Neural crest cell (in vitro differentiated cells): ENCODE data around the gene CCDC112. TPM values are rescaled to one million over a fixed set of nuclear protein-coding genes. Genes with fewer than 3 reads are reported as not detected.

Experiments used
- DNase-seq: peaks from one replicate; pipeline ENCODE4 v3.0.0; 2021; ENCODE audit warnings: low read depth, mixed read lengths, low spot score
- H3K27ac Mint-ChIP-seq: one replicate; pipeline ENCODE4 v1.8.0; 2021; ENCODE audit warnings: mild to moderate bottlenecking, mixed read lengths; ENCODE audit not compliant: unreplicated experiment
- H3K27me3 Mint-ChIP-seq: 2 replicates; pipeline ENCODE4 v1.8.0; 2021; ENCODE audit warnings: low read depth, mild to moderate bottlenecking, mixed read lengths
- H3K36me3 Mint-ChIP-seq: 2 replicates; pipeline ENCODE4 v1.8.0; 2021; ENCODE audit warnings: low read depth, mild to moderate bottlenecking, mixed read lengths
- H3K4me1 Mint-ChIP-seq: 2 replicates; pipeline ENCODE4 v1.8.0; 2021; ENCODE audit warnings: mixed read lengths
- H3K4me3 Mint-ChIP-seq: one replicate; pipeline ENCODE4 v1.8.0; 2021; ENCODE audit warnings: mild to moderate bottlenecking, mixed read lengths
- H3K9me3 Mint-ChIP-seq: 2 replicates; pipeline ENCODE4 v1.8.0; 2021; ENCODE audit warnings: mixed read lengths
- total RNA-seq: library from RNA; stranded (reverse); gene quantifications from 2 replicates; pipeline ENCODE4 v1.2.1, GENCODE V29; 2021
- TF ChIP-seq, protein P1 (sequence below): fragments of 200-600 bp; sonication (generic); conservative IDR thresholded peaks from 2 replicates; pipeline ENCODE4 v1.5.0; 2021; ENCODE audit warnings: antibody characterized with exemption, mild to moderate bottlenecking

Gene CCDC112
- total RNA-seq, 1 donor from 2014 or later, result 11.0 TPM

DNA sequence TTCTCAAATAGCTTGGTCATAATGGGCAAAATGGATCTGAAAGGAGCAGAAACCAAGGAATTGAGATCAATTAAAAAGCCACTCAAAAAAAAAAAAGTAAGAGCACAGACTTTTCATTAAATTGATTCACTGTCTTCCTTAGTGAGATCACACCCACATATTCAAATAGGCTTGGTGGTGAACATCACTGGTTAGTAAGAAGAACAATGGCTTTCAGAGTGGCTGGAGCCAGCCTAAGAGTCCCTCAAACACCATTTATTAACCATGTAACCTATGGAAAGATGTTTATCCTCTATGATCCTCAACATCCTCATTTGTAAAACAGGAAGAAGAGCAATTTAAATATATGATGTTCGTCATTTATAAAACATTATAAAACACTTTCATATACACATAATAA, 12.4 kb downstream of the CCDC112 start:
- TF ChIP-seq, protein P1, sequence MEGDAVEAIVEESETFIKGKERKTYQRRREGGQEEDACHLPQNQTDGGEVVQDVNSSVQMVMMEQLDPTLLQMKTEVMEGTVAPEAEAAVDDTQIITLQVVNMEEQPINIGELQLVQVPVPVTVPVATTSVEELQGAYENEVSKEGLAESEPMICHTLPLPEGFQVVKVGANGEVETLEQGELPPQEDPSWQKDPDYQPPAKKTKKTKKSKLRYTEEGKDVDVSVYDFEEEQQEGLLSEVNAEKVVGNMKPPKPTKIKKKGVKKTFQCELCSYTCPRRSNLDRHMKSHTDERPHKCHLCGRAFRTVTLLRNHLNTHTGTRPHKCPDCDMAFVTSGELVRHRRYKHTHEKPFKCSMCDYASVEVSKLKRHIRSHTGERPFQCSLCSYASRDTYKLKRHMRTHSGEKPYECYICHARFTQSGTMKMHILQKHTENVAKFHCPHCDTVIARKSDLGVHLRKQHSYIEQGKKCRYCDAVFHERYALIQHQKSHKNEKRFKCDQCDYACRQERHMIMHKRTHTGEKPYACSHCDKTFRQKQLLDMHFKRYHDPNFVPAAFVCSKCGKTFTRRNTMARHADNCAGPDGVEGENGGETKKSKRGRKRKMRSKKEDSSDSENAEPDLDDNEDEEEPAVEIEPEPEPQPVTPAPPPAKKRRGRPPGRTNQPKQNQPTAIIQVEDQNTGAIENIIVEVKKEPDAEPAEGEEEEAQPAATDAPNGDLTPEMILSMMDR, result no peak
- no peak for DNase-seq
- peaks cover 3% of the 10 kb centered on the region for H3K9me3 Mint-ChIP-seq
- H3K4me1 Mint-ChIP-seq, result peaks cover 9% of the 10 kb centered on the region
- H3K27me3 Mint-ChIP-seq, result no peaks in the 10 kb centered on the region
- H3K27ac Mint-ChIP-seq, result no peak overlapping the region
- peaks cover 3% of the 10 kb centered on the region for H3K36me3 Mint-ChIP-seq
- no peak overlapping the region for H3K4me3 Mint-ChIP-seq

DNA sequence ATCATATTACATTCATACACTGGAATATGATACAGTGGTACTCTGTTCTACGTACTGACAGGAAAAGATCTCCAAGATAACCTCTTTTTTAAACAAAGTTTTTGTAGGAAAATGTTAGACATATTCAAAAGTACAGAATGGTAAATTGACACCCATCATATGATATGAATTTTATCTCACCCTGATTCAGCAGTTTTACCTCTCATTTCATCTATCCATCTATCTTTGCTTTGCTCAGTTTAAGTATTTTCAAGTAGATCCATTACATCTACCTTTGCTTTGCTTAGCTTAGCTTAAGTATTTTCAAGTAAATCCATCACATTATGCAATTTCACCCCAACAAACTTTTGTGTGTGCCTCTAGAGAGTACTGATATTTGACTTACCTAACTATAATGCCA, 14.3 kb downstream of the CCDC112 start:
- Mint-ChIP-seq H3K4me1 (peaks cover 9% of the 10 kb centered on the region), H3K27me3 (no peaks in the 10 kb centered on the region), H3K36me3 (no peaks in the 10 kb centered on the region), H3K27ac (no peak overlapping the region), H3K9me3 (peaks cover 3% of the 10 kb centered on the region), H3K4me3 (no peak overlapping the region)
- TF ChIP-seq, protein P1, result no peak
- DNase-seq, result no peak

DNA sequence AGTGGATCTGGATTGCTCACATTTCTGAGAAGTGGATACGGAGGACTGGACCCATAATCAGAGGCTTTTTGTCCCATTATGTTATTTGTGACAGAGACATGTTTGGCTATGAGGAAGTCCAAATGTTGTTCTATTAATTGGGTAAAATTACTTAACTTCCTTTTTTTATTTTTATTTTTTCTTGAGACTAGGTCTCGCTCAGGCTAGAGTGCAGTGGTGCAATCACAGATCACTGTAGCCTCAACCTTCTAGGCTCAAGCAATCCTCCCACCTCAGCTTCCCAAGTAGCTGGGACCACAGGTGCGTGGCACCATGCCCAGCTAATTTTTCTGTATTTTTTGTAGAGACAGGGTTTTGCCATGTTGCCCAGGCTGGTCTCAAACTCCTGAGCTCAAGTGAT, 21.9 kb downstream of the CCDC112 start:
- Mint-ChIP-seq H3K36me3 (no peaks in the 10 kb centered on the region), H3K9me3 (no peaks in the 10 kb centered on the region), H3K27ac (no peak overlapping the region), H3K4me3 (no peak overlapping the region), H3K4me1 (no peaks in the 10 kb centered on the region), H3K27me3 (no peaks in the 10 kb centered on the region)
- no peak for DNase-seq
- TF ChIP-seq, protein P1, result no peak

DNA sequence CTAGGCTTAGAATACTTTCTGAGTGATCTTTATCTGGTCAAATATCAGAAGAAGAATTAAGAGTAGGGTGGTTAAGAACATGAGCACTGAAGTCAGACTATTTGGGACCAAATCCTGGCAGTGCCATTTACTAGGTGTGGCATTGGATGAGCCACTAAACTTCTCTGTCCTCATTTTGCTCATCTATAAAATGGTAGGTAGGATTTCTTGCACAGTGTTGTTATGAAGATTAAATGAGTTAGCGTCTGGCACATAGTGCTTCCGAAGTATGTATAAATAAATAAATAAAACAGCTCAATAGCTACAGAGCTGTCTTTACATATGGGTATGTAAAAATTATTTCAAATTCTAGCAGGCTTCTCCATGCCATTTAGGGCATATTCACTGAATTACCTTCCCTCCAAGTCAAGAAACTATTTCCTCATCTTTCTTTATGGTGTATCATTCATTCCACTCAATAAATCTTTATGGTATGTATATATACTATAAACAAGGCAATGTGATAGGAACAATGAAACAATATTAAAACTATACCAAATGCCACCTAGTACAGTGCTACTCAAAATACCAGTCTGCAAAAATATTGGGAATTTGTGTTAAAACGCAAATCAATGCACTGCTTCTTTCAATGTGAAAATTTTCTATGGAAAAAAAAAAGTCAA, 24.0 kb downstream of the CCDC112 start:
- Mint-ChIP-seq H3K36me3 (no peaks in the 10 kb centered on the region), H3K27ac (no peak overlapping the region), H3K4me1 (no peaks in the 10 kb centered on the region), H3K4me3 (no peak overlapping the region), H3K9me3 (no peaks in the 10 kb centered on the region), H3K27me3 (no peaks in the 10 kb centered on the region)
- TF ChIP-seq, protein P1, result no peak
- no peak for DNase-seq

DNA sequence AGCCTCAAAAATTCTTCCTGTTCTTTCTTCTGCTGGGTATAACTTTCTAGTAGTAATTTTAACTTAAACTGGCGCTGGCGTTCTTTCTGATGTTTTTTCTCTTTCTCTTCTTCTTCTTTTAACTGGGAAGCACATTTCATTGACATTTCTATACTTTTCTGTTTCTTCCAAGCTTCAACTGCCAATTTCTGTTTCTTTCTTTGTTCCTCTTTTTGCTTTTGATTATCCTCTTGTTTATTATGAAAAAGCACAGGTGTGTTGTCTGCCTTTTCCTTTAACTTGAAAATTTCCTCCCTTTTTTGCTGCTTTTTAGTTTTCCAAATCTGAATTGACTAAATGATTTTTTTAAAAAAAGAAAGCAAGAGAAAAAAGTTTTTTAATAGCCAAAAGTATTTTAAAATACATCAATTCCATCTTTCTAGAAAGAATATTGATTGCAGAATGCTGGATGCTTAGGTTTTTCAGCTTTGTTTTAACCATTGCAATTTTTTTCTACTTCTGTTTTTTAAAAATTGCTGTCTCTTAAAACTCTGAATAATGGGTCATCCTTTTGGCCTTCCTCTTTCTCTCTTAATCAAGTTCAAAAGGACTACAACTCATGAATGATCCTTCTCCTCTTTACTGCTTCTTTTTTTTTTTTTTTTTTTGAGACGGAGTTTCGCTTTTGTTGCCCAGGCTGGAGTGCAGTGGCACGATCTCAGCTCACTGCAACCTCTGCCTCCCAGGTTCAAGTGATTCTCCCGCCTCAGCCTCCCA, 25.0 kb downstream of the CCDC112 start:
- Mint-ChIP-seq H3K4me1 (no peaks in the 10 kb centered on the region), H3K27me3 (no peaks in the 10 kb centered on the region), H3K4me3 (no peak overlapping the region), H3K36me3 (no peaks in the 10 kb centered on the region), H3K27ac (no peak overlapping the region), H3K9me3 (no peaks in the 10 kb centered on the region)
- DNase-seq, result no peak
- TF ChIP-seq, protein P1, result no peak
